Ramos (cell line): ENCODE data around the gene UFSP2.

Source experiments
- in situ Hi-C: fragments of 300-500 bp; cut with MboI; formaldehyde crosslinking; loops from one replicate; pipeline ENCODE4 v1.14.3; 2022; ENCODE audit warnings: low sequenced_read_pairs; ENCODE audit not compliant: unreplicated experiment

UFSP2 gene

DNA sequence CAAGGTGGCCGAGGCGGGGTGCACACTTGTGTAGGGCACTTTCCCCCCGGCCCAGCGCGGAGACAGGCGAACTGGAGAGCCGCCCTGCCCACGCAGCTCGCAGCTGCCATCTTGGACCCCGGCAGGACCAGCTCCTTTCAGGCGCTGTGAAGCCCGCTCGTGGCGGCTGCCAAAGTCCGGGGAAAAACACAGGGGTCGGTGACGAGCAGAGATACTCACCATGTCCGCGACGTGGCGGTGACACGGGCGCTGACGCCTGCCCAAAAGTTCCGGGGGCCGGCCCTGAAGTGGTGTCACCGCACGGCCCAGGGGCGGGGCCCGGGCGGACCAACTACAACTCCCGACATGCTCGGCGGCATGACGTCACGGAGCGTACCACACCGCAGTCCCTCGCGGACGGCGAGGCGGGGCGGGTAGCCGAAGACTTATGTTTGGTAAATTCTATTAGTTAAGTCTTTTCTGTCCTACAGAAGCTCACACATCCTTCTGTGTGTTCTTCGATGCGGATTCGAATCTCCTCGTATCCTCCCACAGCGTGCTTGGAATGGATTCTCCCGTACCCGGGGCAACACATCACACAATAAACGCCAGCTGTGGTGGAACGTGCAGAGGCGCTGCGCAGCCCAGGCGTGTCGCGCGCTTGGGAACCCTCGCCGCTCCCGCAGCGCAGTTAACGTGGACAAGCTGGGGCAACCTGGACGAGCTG lies at the start of gene UFSP2:
Gene UFSP2, minus strand, starts transcription at position 318 of the 706 bp plus-strand sequence. Its CDS starts 96 bp downstream, at position 222.
- in situ Hi-C loops = no loop called here

- in situ Hi-C loops = no loop called here
Observed at GRCh38 chr4:185473247-185473646, 47.5 kb upstream of the UFSP2 start.

DNA sequence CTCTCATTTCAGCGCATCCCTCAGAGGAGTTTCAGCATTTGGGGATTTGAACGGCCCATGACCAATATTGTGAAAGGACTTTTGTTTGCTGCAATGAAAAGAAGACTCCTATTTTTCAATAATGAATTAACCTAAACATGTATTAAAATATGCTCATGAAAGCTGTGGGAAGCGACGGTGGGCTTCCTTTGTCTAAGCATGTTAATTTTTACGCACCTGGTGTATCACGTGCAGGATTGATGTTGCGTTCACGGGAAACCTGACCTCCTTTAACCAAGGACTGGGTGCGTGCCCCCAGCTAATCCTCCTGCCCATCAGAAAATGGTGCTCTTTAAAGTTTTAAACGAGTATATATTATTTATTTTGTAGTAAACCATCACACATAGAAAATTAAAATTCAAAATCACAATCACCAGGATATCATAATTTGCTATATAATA lies 46.4 kb upstream of the UFSP2 start:
- in situ Hi-C loops = no loop called here

GRCh38 chr4:185471235-185472102 lies 45.7 kb upstream of the UFSP2 start, which contains the start of gene CCDC110:
TSS of gene CCDC110 (minus strand) at chr4:185471733. CDS start at chr4:185471683, 50 bp downstream.
- in situ Hi-C loops = no loop called here

GRCh38 chr4:185470501-185471195 lies 44.9 kb upstream of the UFSP2 start:
- in situ Hi-C loops = no loop called here

- in situ Hi-C loops = no loop called here
Observed at GRCh38 chr4:185469580-185470154, 43.9 kb upstream of the UFSP2 start.

DNA sequence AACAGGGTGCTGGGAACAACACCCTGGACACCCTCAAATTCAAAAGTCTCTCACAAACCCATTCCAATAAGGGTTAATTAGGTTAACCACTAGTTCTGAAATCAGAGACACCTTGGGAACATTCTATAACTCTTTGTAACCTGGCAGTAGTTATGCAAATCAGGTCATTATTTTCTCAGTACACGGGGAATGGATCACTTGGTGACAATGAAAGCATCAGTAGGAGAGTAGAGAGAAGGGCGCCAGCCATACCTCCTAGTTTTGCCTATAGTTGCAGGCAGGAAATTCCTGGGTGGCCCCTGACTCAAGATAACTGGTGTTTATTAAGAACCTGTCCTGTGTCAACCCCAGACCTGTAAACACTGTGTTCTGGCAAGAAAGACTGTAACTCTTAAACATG lies 43.2 kb upstream of the UFSP2 start:
- in situ Hi-C loops = no loop called here

GRCh38 chr4:185467991-185468390 lies 42.2 kb upstream of the UFSP2 start:
- in situ Hi-C loops = no loop called here

- in situ Hi-C loops = no loop called here
Observed at GRCh38 chr4:185467101-185467500, 41.3 kb upstream of the UFSP2 start.

GRCh38 chr4:185465707-185466106 lies 39.9 kb upstream of the UFSP2 start:
- in situ Hi-C loops = no loop called here

DNA sequence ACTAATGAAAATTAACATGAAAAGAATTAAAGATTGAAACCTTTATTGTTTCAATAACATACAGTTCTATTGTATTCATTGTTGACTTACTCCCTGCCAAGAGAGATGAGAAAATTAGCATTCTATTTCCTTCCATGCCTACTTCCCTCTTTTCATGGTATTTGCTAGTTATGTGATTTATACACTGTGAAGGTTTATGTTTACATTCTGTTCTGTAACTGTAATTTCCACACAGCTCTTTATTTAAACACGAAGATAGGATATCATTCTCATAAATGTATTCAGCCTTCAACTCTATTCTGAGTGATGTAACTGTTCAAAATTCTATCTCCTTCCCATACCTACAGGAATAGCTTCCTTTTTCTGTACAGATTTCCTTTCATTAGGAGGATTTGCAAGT lies 39.1 kb upstream of the UFSP2 start:
- in situ Hi-C loops = no loop called here

DNA sequence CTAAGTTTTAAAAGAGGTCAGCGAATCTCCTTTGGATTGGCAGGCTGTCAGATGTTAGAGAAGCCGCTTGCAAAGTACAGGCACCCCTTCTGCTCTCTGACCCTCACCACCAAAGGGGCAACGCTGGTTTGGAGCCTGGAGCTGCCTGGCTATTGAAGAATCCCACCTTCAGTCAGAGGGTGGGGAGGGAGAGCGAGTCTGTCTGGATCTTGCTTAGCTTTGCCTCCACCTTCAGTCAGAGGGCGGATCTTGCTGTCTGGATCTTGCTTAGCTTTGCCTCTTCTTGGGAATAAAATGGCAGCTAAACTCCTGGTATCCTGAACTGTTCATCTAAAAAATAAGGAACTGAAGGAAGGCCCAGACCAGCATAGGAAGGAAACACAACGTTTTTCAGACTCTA lies 38.4 kb upstream of the UFSP2 start:
- in situ Hi-C loops = no loop called here

DNA sequence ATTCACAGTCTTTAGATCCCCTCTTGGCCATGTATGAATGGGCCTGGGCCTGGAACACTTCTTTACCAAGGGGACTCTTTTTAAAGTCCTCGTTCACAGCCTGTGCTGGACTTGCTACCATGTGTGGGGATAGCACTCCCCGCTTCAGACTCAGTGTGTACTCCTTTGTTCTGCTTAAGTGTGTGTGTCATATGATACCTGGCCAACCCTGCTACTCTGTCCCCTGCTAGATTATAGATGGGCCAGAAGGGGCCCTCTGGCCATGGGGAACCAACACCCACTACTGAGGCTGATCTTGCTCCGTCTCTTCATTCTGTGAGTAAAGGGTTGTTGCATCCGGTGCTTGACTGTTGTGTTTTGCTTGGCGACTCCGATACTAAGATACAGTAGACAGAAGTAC lies 37.8 kb upstream of the UFSP2 start:
- in situ Hi-C loops = no loop called here

DNA sequence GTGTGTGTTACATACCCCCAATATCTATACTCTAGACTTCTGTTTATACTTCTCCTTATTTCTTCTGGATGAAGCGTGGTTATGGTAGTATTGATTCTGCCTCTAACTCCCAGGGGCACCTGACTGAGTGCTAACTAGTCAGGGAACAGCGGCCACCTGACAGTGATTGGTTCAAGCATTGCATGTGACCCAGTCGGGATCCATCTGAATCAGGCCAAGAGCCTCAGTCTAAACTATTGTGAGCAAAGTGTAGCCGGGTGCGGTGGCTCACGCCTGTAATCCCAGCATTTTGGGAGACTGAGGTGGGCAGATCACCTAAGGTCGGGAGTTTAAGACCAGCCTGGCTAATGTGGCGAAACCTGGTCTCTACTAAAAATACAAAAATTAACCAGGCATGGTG lies 35.8 kb upstream of the UFSP2 start:
- in situ Hi-C loops = no loop called here

DNA sequence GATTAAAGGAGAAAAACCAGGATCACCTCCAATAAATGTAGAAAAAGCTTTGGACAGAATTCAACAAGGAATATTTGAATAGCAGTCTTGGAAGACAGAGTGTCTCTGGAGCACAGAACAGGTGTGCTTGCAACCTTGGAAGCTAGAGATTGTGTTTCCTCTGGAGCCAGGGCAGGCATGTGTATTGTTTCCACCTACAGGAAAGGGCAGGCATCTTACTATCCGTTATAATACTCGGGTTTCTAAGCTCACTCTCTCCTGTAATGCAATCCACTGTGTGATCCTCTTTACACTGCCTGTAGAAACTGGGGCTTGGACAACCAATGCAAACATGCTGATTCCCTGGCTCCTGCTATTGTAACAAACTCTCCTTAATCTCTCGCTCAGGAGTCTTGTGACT lies 31.4 kb upstream of the UFSP2 start:
- in situ Hi-C loops = no loop called here

- in situ Hi-C loops = no loop called here
Observed at GRCh38 chr4:185456131-185456530, 30.4 kb upstream of the UFSP2 start.

GRCh38 chr4:185445209-185445608 lies 19.4 kb upstream of the UFSP2 start:
- in situ Hi-C loops = no loop called here

- in situ Hi-C loops = no loop called here
Observed at GRCh38 chr4:185441479-185441878, 15.7 kb upstream of the UFSP2 start.

GRCh38 chr4:185437809-185438208 lies 12.0 kb upstream of the UFSP2 start:
- in situ Hi-C loops = no loop called here

DNA sequence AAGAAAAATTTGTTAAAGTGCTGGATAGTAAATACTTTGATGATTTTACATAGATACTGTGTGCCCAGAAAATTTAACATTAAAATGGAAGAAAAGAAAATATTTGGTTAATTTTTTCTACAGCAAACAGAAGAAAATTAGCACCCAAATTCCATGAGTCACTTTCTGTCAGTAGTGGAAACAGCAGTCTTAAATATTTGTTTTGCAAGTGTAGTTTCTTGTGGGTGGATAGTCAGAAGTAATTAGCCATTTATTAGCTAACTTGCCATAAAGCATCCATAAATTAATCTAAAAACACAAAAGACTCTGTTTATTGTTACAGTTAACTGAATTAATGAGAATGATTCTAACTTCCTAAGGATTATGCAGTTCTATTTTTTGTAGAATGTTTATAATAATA lies 9.7 kb upstream of the UFSP2 start:
- in situ Hi-C loops = no loop called here
